Measurements from ENCODE around the gene LRRC7. TPM values are rescaled to one million over a fixed set of nuclear protein-coding genes. Genes with fewer than 3 reads are reported as not detected.

LRRC7 gene
- total and polyA plus RNA-seq, 2 of the 8 experiments (the other 6 are each of a cell fraction or from before 2014, with no cell fraction given), result 0.03 to 0.17 TPM

- TF ChIP-seq, protein P1, sequence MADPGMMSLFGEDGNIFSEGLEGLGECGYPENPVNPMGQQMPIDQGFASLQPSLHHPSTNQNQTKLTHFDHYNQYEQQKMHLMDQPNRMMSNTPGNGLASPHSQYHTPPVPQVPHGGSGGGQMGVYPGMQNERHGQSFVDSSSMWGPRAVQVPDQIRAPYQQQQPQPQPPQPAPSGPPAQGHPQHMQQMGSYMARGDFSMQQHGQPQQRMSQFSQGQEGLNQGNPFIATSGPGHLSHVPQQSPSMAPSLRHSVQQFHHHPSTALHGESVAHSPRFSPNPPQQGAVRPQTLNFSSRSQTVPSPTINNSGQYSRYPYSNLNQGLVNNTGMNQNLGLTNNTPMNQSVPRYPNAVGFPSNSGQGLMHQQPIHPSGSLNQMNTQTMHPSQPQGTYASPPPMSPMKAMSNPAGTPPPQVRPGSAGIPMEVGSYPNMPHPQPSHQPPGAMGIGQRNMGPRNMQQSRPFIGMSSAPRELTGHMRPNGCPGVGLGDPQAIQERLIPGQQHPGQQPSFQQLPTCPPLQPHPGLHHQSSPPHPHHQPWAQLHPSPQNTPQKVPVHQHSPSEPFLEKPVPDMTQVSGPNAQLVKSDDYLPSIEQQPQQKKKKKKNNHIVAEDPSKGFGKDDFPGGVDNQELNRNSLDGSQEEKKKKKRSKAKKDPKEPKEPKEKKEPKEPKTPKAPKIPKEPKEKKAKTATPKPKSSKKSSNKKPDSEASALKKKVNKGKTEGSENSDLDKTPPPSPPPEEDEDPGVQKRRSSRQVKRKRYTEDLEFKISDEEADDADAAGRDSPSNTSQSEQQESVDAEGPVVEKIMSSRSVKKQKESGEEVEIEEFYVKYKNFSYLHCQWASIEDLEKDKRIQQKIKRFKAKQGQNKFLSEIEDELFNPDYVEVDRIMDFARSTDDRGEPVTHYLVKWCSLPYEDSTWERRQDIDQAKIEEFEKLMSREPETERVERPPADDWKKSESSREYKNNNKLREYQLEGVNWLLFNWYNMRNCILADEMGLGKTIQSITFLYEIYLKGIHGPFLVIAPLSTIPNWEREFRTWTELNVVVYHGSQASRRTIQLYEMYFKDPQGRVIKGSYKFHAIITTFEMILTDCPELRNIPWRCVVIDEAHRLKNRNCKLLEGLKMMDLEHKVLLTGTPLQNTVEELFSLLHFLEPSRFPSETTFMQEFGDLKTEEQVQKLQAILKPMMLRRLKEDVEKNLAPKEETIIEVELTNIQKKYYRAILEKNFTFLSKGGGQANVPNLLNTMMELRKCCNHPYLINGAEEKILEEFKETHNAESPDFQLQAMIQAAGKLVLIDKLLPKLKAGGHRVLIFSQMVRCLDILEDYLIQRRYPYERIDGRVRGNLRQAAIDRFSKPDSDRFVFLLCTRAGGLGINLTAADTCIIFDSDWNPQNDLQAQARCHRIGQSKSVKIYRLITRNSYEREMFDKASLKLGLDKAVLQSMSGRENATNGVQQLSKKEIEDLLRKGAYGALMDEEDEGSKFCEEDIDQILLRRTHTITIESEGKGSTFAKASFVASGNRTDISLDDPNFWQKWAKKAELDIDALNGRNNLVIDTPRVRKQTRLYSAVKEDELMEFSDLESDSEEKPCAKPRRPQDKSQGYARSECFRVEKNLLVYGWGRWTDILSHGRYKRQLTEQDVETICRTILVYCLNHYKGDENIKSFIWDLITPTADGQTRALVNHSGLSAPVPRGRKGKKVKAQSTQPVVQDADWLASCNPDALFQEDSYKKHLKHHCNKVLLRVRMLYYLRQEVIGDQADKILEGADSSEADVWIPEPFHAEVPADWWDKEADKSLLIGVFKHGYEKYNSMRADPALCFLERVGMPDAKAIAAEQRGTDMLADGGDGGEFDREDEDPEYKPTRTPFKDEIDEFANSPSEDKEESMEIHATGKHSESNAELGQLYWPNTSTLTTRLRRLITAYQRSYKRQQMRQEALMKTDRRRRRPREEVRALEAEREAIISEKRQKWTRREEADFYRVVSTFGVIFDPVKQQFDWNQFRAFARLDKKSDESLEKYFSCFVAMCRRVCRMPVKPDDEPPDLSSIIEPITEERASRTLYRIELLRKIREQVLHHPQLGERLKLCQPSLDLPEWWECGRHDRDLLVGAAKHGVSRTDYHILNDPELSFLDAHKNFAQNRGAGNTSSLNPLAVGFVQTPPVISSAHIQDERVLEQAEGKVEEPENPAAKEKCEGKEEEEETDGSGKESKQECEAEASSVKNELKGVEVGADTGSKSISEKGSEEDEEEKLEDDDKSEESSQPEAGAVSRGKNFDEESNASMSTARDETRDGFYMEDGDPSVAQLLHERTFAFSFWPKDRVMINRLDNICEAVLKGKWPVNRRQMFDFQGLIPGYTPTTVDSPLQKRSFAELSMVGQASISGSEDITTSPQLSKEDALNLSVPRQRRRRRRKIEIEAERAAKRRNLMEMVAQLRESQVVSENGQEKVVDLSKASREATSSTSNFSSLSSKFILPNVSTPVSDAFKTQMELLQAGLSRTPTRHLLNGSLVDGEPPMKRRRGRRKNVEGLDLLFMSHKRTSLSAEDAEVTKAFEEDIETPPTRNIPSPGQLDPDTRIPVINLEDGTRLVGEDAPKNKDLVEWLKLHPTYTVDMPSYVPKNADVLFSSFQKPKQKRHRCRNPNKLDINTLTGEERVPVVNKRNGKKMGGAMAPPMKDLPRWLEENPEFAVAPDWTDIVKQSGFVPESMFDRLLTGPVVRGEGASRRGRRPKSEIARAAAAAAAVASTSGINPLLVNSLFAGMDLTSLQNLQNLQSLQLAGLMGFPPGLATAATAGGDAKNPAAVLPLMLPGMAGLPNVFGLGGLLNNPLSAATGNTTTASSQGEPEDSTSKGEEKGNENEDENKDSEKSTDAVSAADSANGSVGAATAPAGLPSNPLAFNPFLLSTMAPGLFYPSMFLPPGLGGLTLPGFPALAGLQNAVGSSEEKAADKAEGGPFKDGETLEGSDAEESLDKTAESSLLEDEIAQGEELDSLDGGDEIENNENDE (IDR thresholded peaks at IDR 0.05; ENCODE audit: insufficient replicate concordance, low read length), result no peak
- TF ChIP-seq TAF1 (IDR thresholded peaks at IDR 0.05; ENCODE audit: low read depth, low read length) (no peak), RBBP5 (IDR thresholded peaks at IDR 0.05; ENCODE audit: borderline replicate concordance, low read depth, low read length) (no peak), TEAD4 (IDR thresholded peaks at IDR 0.05; ENCODE audit: low read depth, low read length) (no peak), CHD1 (IDR thresholded peaks at IDR 0.05; ENCODE audit: low read depth, low read length) (no peak), YY1 (IDR thresholded peaks at IDR 0.05; ENCODE audit: low read depth, low read length) (no peak), SRF (IDR thresholded peaks at IDR 0.05; ENCODE audit: low read depth, low read length) (no peak), EP300 (IDR thresholded peaks at IDR 0.05; ENCODE audit: borderline replicate concordance in 1 of 2, low read depth in 2 of 2, low read length in 2 of 2) (no peak), TAF7 (optimal IDR thresholded peaks at IDR 0.05; ENCODE audit: borderline replicate concordance, low read depth, low read length) (no peak), MAX (IDR thresholded peaks at IDR 0.05) (no peak)
These were observed 362.7 kb downstream of the LRRC7 start (continued) for GRCh38 chr1:69930396-69930795.
